ENCODE results near the gene HNRNPA3. TPM values are rescaled to one million over a fixed set of nuclear protein-coding genes. Genes with fewer than 3 reads are reported as not detected.

HNRNPA3 gene
- polyA plus RNA-seq, 3 donors: 26.5 to 71.7 (median 43.0) TPM

DNA sequence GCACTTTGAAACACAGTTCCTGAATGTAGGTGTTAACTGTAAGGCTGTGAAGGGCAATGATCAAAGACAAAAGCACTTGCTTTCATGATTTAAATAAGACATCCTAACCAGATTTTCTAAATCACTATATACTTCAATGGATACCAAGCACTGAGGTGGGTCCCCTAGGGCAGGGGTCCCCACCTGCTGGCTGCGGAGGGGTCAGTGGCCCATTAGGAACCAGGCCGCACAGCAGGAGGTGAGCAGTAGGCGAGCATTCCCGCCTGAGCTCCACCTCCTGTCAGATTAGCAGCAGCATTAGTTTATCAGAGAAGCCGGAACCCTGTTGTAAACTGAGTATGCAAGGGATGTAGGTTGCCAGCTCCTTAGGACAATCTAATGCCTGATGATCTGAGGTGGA is 44.9 kb downstream of the HNRNPA3 start:
- peaks cover 14 to 22% of the 10 kb centered on the region in 2 donors for H3K36me3 Mint-ChIP-seq
- H3K27me3 ChIP-seq (ENCODE audit: control insufficient read depth in 2 of 2, insufficient read depth in 2 of 2, low read length in 2 of 2): no peaks in the 10 kb centered on the region
- H3K27ac Mint-ChIP-seq: peak overlapping the region in 5 of 7 donors; percentile 13 to 78 (median 58)
- H3K9me3 Mint-ChIP-seq: peaks cover 0 to 6% (median 0%) of the 10 kb centered on the region in 7 donors
- H3K4me1 ChIP-seq (ENCODE audit: control insufficient read depth in 1 of 2, insufficient read depth in 2 of 2, low read length in 2 of 2): peaks cover 51 to 83% of the 10 kb centered on the region in 2 donors
- peak overlapping the region in 1 of 2 donors; percentile 47 for H3K27ac ChIP-seq (ENCODE audit: low read depth in 1 of 2, low read length in 2 of 2)
- H3K4me3 ChIP-seq (replicated peaks in 1 of 3; ENCODE audit: low read depth in 2 of 3, low read length in 3 of 3): no peak overlapping the region
- no peaks in the 10 kb centered on the region for H3K27me3 Mint-ChIP-seq (ENCODE audit: low read depth in 3 of 3)
- DNase-seq: peak in 1 of 3 donors; percentile 1
- no peak overlapping the region for H3K4me2 ChIP-seq (replicated peaks; ENCODE audit: extremely low read depth, low read length, poor library complexity, severe bottlenecking)
- TF ChIP-seq CTCF (IDR thresholded peaks at IDR 0.05): no peak
- WGBS (ENCODE audit: insufficient coverage): 95% methylated on average over 4 of the region's 5 CpGs
- no peak overlapping the region for H2AFZ ChIP-seq (ENCODE audit: insufficient read depth, low read depth, low read length, poor library complexity, severe bottlenecking)
- peaks cover 0 to 21% of the 10 kb centered on the region in 2 donors for H3K36me3 ChIP-seq (replicated peaks in 1 of 2; ENCODE audit: control insufficient read depth in 1 of 2, insufficient read depth in 2 of 2, low read length in 2 of 2)
- H3K4me3 Mint-ChIP-seq: no peak overlapping the region
- peaks cover 85% of the 10 kb centered on the region for H3K4me1 Mint-ChIP-seq
- H3K9ac ChIP-seq (ENCODE audit: insufficient read depth, low read length, poor library complexity, severe bottlenecking): no peak overlapping the region
- intact Hi-C loops (cut with micrococcal nuclease): no loop called here
- no peaks in the 10 kb centered on the region for H3K9me3 ChIP-seq (replicated peaks in 1 of 2; ENCODE audit: control insufficient read depth in 1 of 2, insufficient read depth in 1 of 2, low read length in 2 of 2)
- H3K79me2 ChIP-seq (ENCODE audit: insufficient read depth, low read length): peaks cover 100% of the 10 kb centered on the region
- peaks cover 99% of the 10 kb centered on the region for H4K20me1 ChIP-seq (ENCODE audit: insufficient read depth, low read length)

DNA sequence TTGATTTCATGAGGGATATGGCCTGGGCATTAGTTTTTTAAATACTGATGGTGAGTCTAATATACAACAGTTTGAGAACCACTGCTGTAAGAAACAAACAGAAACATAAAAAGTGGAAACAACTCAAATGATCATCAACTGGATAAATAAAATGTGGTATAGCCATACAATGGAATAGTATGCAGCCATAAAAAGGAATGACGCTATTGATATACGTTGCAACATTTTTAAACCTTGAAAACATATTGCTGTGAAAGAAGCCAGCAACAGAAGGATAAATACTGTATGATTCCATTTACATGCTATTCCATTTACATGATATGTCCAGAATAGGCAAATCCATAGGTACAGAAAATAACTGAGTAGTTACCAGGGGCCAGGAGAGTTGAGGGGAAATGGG is 45.5 kb downstream of the HNRNPA3 start:
- Histone ChIP-seq H3K9ac (ENCODE audit: insufficient read depth, low read length, poor library complexity, severe bottlenecking) (no peak overlapping the region), H3K4me3 (replicated peaks in 1 of 3; ENCODE audit: low read depth in 2 of 3, low read length in 3 of 3) (no peak overlapping the region), H3K9me3 (replicated peaks in 1 of 2; ENCODE audit: control insufficient read depth in 1 of 2, insufficient read depth in 1 of 2, low read length in 2 of 2) (no peaks in the 10 kb centered on the region), H4K20me1 (ENCODE audit: insufficient read depth, low read length) (peaks cover 94% of the 10 kb centered on the region), H3K27ac (ENCODE audit: low read depth in 1 of 2, low read length in 2 of 2) (no peak overlapping the region), H3K36me3 (replicated peaks in 1 of 2; ENCODE audit: control insufficient read depth in 1 of 2, insufficient read depth in 2 of 2, low read length in 2 of 2) (peaks cover 0 to 21% of the 10 kb centered on the region in 2 donors), H3K4me2 (replicated peaks; ENCODE audit: extremely low read depth, low read length, poor library complexity, severe bottlenecking) (no peak overlapping the region), H3K27me3 (ENCODE audit: control insufficient read depth in 2 of 2, insufficient read depth in 2 of 2, low read length in 2 of 2) (no peaks in the 10 kb centered on the region), H3K4me1 (ENCODE audit: control insufficient read depth in 1 of 2, insufficient read depth in 2 of 2, low read length in 2 of 2) (peaks cover 46 to 81% of the 10 kb centered on the region in 2 donors), H2AFZ (ENCODE audit: insufficient read depth, low read depth, low read length, poor library complexity, severe bottlenecking) (no peak overlapping the region), H3K79me2 (ENCODE audit: insufficient read depth, low read length) (peaks cover 100% of the 10 kb centered on the region)
- peak overlapping the region in 5 of 7 donors; percentile 5 to 57 (median 48) for H3K27ac Mint-ChIP-seq
- intact Hi-C loops (cut with micrococcal nuclease): no loop called here
- no CpG with 5 or more reads among the region's 2 CpGs for WGBS (ENCODE audit: insufficient coverage)
- no peak overlapping the region for H3K4me3 Mint-ChIP-seq
- TF ChIP-seq CTCF (IDR thresholded peaks at IDR 0.05): no peak
- peaks cover 9 to 22% of the 10 kb centered on the region in 2 donors for H3K36me3 Mint-ChIP-seq
- H3K27me3 Mint-ChIP-seq (ENCODE audit: low read depth in 3 of 3): no peaks in the 10 kb centered on the region
- peaks cover 0 to 2% (median 0%) of the 10 kb centered on the region in 7 donors for H3K9me3 Mint-ChIP-seq
- peaks cover 81% of the 10 kb centered on the region for H3K4me1 Mint-ChIP-seq
- no peak for DNase-seq
